Tibial nerve (tissue), 3 donors: ENCODE data around the gene FOXB2.

Experiments
- CTCF ChIP-seq, 5 experiments: fragments of 200-600 bp in 3 of 5; fragments of 450-650 bp in 2 of 5; sonication (generic) in 3 of 5; IDR thresholded peaks; one replicate each; pipeline ENCODE4 v1.5.1; 2016 to 2019; ENCODE audit warnings: antibody characterized with exemption in 5 of 5, mild to moderate bottlenecking in 3 of 5, moderate library complexity in 2 of 5
- POLR2A ChIP-seq, 2 donors: fragments of 450-650 bp; IDR thresholded peaks; one replicate each; pipeline ENCODE4 v1.6.1; 2017; ENCODE audit warnings: antibody characterized with exemption in 2 of 2, mild to moderate bottlenecking in 2 of 2, moderate library complexity in 2 of 2

- TF ChIP-seq CTCF (IDR thresholded peaks at IDR 0.05): no peak
- no peak for TF ChIP-seq POLR2A (IDR thresholded peaks at IDR 0.05)
Observed at GRCh38 chr9:77028478-77028877, 9.0 kb downstream of the FOXB2 start.
